Nephron progenitor cell (in vitro differentiated cells): ENCODE results near the gene SLC49A3.
A peak's percentile ranks its signal among the peaks of the same experiment; 100 is the strongest.

Experiments used
- DNase-seq: peaks from one replicate; pipeline ENCODE4 v3.0.0; 2021
- H3K27ac Mint-ChIP-seq: 2 replicates; pipeline ENCODE4 v1.8.0; 2021; ENCODE audit warnings: mild to moderate bottlenecking, moderate library complexity, mixed read lengths
- H3K27me3 Mint-ChIP-seq: 2 replicates; pipeline ENCODE4 v1.8.0; 2021; ENCODE audit warnings: mild to moderate bottlenecking, low read depth, mixed read lengths; ENCODE audit not compliant: poor library complexity
- H3K36me3 Mint-ChIP-seq: 2 replicates; pipeline ENCODE4 v1.8.0; 2021; ENCODE audit warnings: low read depth, mixed read lengths
- H3K4me1 Mint-ChIP-seq: 2 replicates; pipeline ENCODE4 v1.8.0; 2021; ENCODE audit warnings: mixed read lengths
- H3K4me3 Mint-ChIP-seq: 2 replicates; pipeline ENCODE4 v1.8.0; 2021; ENCODE audit warnings: mild to moderate bottlenecking, moderate library complexity, mixed read lengths
- H3K9me3 Mint-ChIP-seq: 2 replicates; pipeline ENCODE4 v1.8.0; 2021; ENCODE audit warnings: mild to moderate bottlenecking, moderate library complexity, mixed read lengths
- TF ChIP-seq, protein P1 (sequence below): fragments of 200-600 bp; sonication (generic); IDR thresholded peaks from 2 replicates; pipeline ENCODE4 v1.5.0; 2021; ENCODE audit warnings: antibody characterized with exemption

The SLC49A3 gene

DNA sequence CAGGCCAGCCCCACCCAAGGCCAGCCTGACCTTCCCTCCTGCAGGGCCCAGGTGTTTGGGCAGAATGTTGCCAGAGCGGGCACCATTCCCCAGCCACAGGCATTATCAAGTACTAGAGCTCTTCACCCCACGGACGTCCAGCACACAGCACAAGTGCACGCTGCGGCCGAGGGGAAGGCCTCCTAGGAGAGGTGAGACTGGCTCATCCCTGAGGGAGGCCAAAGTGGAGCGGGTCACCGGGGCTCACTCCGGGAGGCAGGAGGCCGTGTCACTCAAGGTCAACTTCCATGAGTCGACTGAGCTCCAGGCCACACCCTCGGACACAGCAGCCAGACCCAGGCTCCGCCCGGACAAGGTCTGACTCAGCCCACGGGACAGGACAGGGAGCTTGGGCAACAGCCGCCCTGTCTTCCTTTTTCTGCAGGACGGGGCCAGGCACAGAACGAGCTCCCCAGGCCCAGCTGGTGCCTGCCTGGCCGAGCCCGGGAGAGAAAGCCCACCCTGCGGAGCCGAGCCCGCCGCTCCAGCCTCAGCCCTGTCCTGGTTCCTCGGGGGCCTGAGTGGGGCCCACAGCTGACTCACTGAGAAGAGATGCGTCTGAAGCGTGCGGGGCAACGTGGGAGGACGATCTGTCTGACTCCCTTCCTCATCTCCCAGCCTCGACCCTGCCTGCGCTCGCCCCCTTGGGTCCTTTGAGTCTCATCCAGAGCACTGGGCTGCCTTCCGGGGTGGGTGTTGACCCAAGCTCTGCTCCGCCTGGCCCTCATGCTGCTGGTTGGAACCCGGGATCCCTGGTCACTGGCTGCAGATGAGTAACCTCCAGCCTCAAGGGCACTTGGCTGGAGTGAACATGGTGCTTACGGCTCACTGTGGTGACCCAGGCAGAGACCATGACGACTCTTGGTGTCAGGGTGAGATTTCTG is 1.6 kb downstream of the SLC49A3 start:
- Mint-ChIP-seq H3K36me3 (no peaks in the 10 kb centered on the region), H3K27me3 (peaks cover 2% of the 10 kb centered on the region), H3K4me3 (no peak overlapping the region), H3K9me3 (no peaks in the 10 kb centered on the region), H3K27ac (no peak overlapping the region), H3K4me1 (peaks cover 34% of the 10 kb centered on the region)
- DNase-seq = no peak
- TF ChIP-seq, protein P1, sequence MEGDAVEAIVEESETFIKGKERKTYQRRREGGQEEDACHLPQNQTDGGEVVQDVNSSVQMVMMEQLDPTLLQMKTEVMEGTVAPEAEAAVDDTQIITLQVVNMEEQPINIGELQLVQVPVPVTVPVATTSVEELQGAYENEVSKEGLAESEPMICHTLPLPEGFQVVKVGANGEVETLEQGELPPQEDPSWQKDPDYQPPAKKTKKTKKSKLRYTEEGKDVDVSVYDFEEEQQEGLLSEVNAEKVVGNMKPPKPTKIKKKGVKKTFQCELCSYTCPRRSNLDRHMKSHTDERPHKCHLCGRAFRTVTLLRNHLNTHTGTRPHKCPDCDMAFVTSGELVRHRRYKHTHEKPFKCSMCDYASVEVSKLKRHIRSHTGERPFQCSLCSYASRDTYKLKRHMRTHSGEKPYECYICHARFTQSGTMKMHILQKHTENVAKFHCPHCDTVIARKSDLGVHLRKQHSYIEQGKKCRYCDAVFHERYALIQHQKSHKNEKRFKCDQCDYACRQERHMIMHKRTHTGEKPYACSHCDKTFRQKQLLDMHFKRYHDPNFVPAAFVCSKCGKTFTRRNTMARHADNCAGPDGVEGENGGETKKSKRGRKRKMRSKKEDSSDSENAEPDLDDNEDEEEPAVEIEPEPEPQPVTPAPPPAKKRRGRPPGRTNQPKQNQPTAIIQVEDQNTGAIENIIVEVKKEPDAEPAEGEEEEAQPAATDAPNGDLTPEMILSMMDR = no peak

DNA sequence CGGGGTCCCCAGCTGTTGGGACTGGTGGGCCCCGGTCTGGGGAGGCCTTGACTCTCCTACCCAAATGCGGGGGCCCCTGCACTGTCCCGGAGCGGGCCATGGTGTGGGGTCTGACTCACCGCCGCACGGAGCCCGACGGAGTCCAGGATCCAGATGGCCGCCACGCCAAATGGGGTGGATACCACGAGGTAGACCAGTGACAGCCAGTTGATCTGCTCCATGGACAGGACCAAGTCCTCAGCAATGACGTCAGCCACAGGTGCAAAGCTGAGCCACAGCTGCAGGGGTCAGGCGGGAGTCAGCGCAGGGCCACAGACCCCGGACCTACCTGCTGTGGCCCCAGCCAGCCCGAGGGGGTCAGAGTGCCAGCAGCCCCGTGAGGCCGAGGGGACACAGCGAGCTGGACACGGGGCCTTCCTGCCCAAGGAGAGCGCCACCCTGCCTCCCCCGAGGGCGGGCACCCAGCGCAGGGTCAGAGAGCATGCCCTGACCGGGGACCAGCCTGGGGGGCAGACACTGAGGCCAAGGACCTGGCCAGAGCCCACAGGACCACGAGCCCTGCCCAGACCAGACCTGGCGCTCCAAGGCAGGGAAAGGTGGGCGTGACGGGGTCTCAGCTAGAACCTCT is 2.4 kb downstream of the SLC49A3 start:
- no peak overlapping the region for H3K4me3 Mint-ChIP-seq
- TF ChIP-seq, protein P1 = no peak
- peaks cover 30% of the 10 kb centered on the region for H3K4me1 Mint-ChIP-seq
- H3K27me3 Mint-ChIP-seq = peaks cover 2% of the 10 kb centered on the region
- H3K36me3 Mint-ChIP-seq = no peaks in the 10 kb centered on the region
- no peak overlapping the region for H3K27ac Mint-ChIP-seq
- no peaks in the 10 kb centered on the region for H3K9me3 Mint-ChIP-seq
- DNase-seq = no peak

DNA sequence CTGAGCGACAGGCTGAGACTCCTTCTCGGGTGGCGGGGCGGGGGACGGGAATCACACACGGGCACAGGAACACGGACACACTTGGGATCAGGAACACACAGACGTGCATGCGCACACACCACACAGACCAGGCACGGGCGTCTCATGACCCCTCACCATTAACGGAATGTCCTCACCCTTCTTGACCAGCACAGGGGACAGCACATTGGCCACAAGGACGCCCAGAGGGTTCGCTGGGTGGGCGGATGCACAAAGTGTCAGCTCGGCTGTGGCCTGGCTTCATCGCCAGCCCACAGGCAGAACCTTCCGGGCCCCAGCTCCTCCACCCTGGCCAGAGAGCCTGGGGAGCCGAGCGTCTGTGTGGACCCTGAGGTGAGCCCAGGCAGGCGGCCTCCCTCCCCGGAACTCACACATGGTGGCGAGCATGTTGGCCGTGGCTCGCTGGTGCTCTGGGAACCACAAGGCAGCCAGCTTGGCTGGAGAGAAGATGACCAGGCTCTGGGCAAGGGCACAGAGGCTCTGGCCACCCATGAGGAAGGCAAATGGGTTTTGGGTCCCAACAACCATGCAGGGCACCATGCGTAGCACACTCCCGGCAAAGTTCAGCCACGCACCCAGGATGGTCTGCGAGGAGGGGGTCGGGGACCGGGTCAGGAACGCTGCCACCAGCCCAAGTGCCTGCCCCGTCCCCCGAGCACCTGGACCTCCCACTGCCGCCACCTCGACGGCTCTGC is 3.1 kb downstream of the SLC49A3 start:
- Mint-ChIP-seq H3K27ac (no peak overlapping the region), H3K27me3 (peaks cover 2% of the 10 kb centered on the region), H3K9me3 (no peaks in the 10 kb centered on the region), H3K4me1 (peaks cover 30% of the 10 kb centered on the region), H3K36me3 (no peaks in the 10 kb centered on the region), H3K4me3 (no peak overlapping the region)
- DNase-seq = no peak
- TF ChIP-seq, protein P1 = no peak

DNA sequence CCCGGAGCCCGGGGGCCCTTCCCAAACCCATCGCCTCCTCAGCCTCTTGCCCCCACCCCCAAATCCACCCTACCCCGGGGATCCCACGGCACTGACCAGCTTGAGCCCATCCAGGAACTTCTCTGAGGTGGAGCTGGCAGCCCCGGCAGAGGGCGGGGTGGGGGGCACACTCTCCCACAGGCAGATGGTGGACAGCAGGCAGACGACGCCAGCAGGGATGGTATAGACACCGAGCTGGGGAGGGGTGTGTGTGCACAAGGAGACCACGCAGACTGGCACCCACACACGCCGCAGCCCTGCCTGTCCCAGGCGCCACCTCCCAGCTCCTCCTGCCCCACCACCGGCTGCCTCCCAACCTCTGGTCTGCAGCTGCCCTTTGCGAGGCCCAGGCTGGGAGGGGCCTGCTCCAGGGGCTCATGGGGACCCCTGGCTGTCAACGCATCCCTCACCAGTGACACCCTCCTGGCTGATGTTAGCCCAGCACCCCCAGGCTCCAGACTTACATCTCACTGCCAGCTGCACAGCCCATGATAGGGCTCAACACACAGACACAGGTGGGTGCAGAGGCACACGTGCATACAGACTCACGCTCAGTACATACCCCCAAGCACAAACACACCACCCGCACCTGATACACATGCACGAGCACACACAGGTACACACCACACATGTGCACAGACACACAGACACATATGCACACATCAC is 4.2 kb downstream of the SLC49A3 start:
- H3K27me3 Mint-ChIP-seq = no peaks in the 10 kb centered on the region
- H3K4me3 Mint-ChIP-seq = no peak overlapping the region
- peaks cover 27% of the 10 kb centered on the region for H3K4me1 Mint-ChIP-seq
- H3K27ac Mint-ChIP-seq = peak overlapping the region; percentile 16
- DNase-seq = no peak
- TF ChIP-seq, protein P1 = no peak
- no peaks in the 10 kb centered on the region for H3K9me3 Mint-ChIP-seq
- no peaks in the 10 kb centered on the region for H3K36me3 Mint-ChIP-seq

DNA sequence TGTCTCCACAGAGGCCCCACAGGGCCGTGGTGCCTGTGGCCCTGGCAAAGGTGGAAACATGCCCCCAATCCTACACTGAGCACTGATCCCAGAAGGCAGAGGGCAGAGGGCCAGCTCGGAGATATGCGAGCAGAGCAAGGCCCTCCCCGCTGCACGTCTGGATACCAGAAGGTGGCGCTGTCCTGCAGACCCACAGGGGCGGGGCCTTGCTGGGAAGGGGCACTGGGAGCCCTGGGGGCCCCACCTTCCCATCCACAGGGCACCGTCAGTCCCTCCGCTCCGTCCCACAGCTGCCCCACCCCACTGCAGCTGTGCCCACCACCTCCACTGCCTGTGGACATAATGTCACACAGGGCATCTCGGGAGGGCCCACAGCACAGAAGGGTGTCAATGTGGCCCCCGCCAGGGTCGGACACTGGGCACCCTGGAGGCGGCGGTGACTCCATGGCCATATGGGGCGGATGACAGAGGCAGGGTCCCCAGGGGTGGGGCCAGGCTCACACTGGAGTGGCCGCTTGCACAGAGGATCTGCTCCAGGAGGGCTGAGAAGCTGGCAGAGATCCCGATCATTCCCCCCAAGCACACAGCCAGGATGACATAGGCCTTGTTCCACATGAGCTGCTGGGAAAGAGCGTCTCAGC is 4.8 kb downstream of the SLC49A3 start:
- Mint-ChIP-seq H3K27me3 (no peaks in the 10 kb centered on the region), H3K36me3 (no peaks in the 10 kb centered on the region), H3K9me3 (no peaks in the 10 kb centered on the region), H3K27ac (no peak overlapping the region), H3K4me1 (peaks cover 27% of the 10 kb centered on the region), H3K4me3 (no peak overlapping the region)
- TF ChIP-seq, protein P1 = peak; percentile 80
- DNase-seq = peak; percentile 74
